ENCODE results near the gene TMEM41B. TPM values are rescaled to one million over a fixed set of nuclear protein-coding genes. Genes with fewer than 3 reads are reported as not detected.

TMEM41B gene
- total RNA-seq, 4 donors from 2014 or later, result 19.4 to 31.5 (median 28.4) TPM

DNA sequence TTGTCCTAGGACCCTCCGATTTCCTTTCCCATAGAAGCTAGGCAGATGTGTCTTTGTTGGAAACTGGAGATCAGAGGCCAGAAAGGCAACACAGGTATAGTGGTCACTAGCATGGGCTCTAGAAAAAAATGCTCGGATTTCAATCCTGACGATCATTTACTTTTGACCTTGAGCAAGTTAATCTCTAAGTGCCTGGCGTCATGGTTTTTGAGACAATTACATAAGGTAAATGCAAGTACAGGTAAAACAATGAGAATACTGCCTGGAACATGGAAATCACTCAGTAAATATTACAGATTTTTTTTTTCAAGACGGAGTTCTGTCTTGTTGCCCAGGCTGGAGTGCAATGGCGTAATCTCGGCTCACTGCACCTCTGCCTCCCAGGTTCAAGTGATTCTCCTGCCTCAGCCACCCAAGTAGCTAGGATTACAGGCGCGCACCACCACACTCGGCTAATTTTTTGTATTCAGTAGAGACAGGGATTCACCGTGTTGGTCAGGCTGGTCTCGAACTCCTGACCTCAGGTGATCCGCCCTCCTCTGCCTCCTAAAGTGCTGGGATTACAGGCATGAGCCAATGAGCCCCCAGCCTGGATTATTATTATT, 48.2 kb downstream of the TMEM41B start:
- TF ChIP-seq, protein P1, sequence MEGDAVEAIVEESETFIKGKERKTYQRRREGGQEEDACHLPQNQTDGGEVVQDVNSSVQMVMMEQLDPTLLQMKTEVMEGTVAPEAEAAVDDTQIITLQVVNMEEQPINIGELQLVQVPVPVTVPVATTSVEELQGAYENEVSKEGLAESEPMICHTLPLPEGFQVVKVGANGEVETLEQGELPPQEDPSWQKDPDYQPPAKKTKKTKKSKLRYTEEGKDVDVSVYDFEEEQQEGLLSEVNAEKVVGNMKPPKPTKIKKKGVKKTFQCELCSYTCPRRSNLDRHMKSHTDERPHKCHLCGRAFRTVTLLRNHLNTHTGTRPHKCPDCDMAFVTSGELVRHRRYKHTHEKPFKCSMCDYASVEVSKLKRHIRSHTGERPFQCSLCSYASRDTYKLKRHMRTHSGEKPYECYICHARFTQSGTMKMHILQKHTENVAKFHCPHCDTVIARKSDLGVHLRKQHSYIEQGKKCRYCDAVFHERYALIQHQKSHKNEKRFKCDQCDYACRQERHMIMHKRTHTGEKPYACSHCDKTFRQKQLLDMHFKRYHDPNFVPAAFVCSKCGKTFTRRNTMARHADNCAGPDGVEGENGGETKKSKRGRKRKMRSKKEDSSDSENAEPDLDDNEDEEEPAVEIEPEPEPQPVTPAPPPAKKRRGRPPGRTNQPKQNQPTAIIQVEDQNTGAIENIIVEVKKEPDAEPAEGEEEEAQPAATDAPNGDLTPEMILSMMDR (IDR thresholded peaks at IDR 0.05; ENCODE audit: low read depth), result no peak

DNA sequence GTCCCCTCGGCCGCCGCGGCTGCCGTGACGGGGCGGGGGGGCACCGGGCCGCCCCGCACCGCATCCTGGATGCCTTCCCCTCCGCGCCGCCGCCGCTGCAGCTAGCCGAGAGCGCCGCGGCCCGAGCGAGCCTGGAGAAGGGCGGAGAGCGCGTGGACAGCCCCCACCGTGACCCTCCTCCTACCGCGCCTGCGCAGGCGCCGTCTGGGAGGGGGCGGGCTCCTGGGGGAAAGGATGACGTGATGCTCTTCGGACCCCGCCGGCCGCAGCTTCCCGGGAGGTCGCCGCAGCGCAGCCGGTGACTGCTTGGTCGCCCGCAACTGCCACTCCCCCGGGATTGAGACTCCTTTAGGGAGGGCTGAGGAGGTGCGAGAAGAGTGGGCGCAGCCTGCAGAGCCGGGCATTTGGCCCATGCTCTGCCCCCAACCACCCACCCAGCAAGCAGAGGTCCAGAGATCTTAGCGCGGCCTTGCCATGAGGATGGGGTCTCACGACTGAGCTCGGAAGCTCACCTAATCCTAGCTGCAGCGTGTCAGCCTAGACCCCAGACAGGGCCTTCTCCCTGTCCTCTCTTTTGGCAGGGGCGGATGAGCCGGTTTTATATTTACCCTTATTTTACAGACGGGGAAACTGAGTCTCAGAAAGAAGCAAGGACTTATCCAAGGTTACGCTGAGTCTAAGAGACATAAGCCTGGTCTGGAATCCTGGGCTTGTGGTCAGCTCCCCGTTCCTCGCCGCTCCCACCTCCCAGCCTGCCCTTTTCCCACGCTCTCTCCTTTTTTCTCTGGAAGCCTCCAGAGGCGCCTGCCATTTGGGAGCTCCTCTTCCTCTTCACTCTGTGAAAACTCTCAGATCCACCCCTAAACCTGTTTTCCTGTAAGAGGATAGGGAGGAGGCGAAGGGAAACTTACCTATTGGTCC, 48.9 kb downstream of the TMEM41B start, which contains the start of gene DENND5A:
Gene DENND5A (minus strand): TSS at position 140 of the 921 bp plus-strand sequence. CDS start 281 bp downstream, outside the sequence.
- TF ChIP-seq, protein P1 (IDR thresholded peaks at IDR 0.05; ENCODE audit: low read depth), result no peak

GRCh38 chr11:9264316-9265210, 49.8 kb downstream of the TMEM41B start:
- TF ChIP-seq, protein P1 (IDR thresholded peaks at IDR 0.05; ENCODE audit: low read depth), result no peak

GRCh38 chr11:9263840-9264315, 50.5 kb downstream of the TMEM41B start:
- TF ChIP-seq, protein P1 (IDR thresholded peaks at IDR 0.05; ENCODE audit: low read depth), result no peak

DNA sequence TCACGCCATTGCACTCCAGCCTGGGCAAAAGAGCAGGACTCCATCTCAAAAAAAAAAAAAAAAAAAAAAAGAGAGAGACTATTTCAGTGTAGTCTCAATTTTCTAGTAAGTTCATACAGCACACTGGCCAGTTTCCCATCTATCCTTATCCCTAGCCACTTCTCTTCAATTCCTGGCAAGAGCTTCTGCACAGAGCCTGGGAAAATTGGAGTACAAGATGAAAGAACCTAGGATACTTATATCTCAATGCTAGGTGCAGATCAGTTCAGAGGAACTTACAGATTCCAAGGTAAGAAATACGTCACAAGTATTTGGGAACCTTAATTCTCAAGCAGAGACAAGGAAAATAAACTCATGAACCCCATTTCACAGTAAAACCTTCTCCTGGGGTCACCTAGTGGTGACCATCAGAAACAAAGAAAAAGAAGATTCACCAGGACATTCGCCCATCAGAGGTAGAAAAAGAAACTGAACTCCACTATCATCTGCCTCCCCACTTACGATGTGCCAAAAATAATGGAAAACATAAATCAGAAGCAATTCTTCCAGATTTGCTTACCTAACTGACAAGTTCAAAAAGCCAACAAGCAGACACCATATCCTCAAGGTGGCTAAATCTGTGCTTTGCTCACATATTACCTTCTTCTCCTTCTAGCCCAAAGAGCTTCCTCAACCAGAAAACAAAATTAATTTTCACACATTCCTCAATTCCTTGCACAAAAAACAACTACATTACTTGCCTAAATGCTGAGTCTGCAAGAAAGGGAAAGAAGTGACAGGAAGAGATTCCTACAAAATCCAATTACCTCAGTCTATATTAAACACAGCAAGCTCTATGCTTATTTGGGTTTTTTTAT, 54.2 kb downstream of the TMEM41B start:
- TF ChIP-seq, protein P1 (IDR thresholded peaks at IDR 0.05; ENCODE audit: low read depth), result no peak

DNA sequence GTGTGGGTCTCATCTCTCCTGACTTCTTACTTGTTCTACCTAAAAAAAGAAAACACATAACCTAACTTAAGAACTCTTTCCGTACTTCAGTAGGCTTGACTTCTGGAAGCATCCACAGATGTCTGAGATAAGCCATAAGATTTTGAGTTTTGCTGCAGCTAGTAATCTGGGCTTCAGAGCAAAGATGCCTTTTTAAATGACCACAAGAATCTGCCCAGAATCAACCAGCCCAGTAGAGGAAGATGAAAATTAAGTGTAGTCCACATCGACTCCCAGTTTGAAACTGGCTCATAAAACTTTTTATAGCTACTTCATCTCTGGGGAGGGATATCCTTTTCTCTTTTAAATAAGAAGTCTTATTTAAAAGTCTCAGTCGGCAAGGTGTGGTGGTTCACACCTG, 60.0 kb downstream of the TMEM41B start:
- TF ChIP-seq, protein P1 (IDR thresholded peaks at IDR 0.05; ENCODE audit: low read depth), result no peak

Data from subcutaneous adipose tissue (tissue), 4 donors.